Inflammatory macrophage treated with lipopolysaccharide for 1 hour (primary cell): Measurements from ENCODE around the gene DMTF1.
"Not testable (repeated sequence)": the region's sequence is repeated elsewhere in the genome, so short reads cannot be mapped to it uniquely, and the experiment has no call there.

Experiments used
- DNase-seq, 2 donors: peaks; one replicate each; pipeline ENCODE4 v3.0.0-alpha.2; 2020 to 2022

Gene DMTF1

DNA sequence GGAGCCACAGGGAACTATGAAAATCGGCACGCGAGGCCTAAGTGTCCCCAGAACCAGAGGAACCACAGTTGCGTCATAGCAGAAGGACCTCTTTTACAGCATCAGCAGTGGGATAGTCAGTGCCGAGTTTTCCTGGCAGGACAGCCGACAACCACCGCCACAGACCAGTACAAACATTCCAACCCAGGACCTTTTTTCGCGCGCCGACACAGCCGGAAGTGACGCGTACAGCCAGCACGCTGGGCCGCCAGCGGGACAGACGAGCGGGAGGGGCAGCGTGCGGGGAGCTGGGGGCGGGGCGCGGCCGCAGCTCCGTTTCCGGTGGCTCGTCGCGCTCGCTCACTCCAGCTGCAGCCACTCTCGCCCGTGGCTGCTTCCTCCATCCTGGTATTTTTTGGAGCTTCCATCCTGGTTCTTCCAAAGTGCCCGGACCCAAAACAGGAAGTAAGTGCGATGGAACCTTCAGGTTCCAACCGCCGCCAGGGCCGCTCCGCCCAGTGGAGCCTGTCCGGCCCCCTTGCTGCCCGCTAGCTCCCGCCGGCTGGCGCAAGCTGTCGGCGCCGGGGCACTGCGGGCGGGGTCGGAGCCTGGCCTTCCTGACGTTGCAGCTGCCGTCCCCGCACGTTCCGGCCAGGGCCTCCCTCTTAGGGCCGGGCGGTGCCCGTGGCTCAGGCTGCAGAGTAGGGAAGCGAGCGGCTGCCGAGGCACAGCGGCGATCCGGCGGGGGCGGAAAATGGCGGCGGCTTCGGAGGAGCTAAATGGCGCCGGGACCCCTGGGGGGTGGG lies at the start of gene DMTF1:
DMTF1 (plus strand) TSS at position 342 of the 785 bp plus-strand sequence. CDS start 12,489 bp downstream, outside the sequence.
- peak; percentile 88 to 89 for DNase-seq

DNA sequence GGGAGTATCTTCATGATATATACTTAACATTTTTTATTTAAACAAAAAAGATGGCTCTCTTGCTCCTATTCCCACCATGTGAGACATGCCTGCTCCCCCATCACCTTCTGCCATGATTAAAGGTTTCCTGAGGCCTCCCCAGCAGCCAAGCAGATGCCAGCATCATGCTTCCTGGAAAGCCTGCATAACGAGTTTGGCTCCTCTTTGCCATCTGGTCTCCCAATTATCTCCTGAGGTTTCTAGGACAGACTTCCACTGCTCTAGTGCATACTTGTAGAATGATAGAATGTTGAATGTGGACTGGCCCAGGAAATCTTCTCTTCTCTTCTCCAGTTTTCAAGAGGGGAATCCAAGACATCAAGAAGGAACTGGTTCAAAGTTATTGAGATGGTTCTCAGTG lies 46.9 kb upstream of the DMTF1 start:
- DNase-seq = no peak

DNA sequence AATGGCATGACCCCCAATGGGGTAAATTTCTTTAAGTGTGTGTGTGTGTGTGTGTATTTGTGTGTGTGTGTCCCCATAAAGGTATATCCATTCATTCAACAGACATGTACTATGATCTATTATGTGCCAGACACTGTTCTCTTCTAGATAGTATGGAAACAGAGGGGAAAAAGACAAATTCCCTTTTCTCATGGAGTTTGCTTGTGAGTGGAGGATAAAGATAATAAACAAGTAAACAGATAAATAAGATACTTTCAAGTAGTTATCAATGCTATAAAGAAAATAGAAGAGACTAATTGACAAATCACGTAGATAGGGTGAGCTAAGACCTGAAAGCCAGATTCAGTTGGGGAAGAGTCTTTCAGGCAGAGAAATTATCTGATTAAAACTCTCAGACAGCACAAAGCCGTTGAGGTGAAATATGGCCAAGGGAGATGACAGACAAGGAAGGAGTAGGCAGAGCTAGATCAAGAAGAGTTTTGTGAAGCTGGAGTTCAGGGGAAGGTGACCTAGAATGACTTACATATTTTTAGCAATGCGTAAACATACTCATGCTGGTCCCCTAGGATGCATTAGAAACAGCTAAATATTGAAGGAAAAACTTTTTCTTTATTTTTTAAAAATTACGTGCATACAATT lies 45.2 kb upstream of the DMTF1 start:
- no peak for DNase-seq

DNA sequence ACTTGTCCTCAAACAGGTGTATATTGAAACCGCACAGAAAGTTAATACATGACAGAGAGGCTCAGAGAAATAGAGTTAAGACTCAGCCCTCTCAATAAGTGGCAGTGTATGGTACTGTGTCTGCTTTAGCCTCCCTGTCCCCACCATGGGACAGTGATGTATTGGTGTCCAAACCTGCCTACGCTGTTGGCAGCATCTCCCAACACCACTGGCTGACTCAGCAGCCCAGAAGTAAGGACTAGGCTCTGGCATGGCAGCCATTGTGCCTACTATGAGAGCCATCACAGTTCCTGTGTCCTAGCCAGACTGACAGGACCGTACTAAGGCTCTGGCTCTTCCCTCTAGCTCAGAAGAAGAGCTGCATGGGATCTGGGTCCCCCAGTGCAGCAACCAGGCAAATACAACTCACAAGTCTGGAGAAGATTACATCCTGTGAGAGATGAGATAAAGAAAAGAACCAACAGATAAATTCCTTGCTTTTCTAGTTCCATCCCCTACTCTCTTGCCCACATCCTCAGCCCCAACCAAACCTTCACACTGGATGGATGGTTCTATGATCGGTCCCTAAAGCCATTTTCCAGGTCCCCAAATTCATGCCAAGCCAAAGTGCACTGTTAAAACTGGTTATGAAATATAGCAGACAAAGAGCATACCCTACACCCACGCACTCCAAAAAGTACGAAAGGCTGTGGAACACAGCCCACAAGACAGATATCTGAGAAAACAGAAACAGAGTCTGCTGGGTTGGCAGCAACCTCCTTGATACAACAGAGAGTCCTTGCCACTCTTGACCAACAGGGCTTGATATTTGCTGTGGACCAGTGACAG lies 44.1 kb upstream of the DMTF1 start:
- DNase-seq = no peak

- DNase-seq = no peak
Observed at GRCh38 chr7:87110778-87111177, 41.5 kb upstream of the DMTF1 start.

GRCh38 chr7:87111877-87112276 lies 40.4 kb upstream of the DMTF1 start:
- no peak for DNase-seq

GRCh38 chr7:87113077-87113476 lies 39.2 kb upstream of the DMTF1 start:
- no peak for DNase-seq

GRCh38 chr7:87113904-87114303 lies 38.3 kb upstream of the DMTF1 start:
- not testable (repeated sequence) for DNase-seq

DNA sequence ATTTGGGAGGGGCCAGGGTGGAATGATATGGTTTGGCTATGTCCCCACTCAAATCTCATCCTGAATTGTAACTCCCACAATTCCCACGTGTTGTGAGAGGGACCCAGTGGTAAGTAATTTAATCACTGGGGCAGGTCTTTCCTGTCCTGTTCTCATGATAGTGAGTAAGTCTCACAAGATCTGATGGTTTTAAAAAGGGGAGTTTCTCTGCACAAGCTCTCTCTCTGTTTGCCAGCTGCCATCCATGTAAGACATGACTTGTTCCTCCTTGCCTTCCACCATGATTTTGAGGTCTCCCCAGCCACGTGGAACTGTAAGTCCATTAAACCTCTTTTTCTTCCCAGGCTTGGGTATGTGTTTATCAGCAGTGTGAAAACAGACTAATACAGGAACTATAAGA lies 36.5 kb upstream of the DMTF1 start:
- DNase-seq = not testable (repeated sequence)

GRCh38 chr7:87116315-87116714 lies 35.9 kb upstream of the DMTF1 start:
- DNase-seq = no peak

GRCh38 chr7:87119581-87119980 lies 32.7 kb upstream of the DMTF1 start:
- DNase-seq = no peak

- DNase-seq = no peak
Observed at GRCh38 chr7:87123105-87123504, 29.1 kb upstream of the DMTF1 start.

- no peak for DNase-seq
Observed at GRCh38 chr7:87127019-87127418, 25.2 kb upstream of the DMTF1 start.

DNA sequence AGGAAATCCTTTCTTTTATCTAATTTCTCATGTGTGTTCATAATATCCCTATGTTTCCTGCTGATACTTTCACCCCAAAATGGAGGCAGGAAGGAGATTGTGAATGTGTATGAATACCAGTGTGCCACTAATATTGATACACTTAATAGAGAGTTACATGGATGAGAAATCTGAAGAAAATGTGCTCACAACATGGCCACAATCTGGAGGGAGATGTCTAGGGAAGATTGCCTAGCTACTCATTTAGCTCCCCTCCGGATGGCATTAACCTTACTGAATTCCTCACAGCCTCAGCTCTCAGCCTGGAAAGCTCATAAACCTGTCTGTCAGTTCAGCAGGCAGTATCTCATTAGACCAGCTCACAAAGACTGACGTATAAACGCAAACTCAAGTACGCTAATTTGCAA lies 23.4 kb upstream of the DMTF1 start:
- DNase-seq = no peak

GRCh38 chr7:87129332-87129731 lies 22.9 kb upstream of the DMTF1 start:
- no peak for DNase-seq

GRCh38 chr7:87129848-87130247 lies 22.4 kb upstream of the DMTF1 start:
- no peak for DNase-seq

- DNase-seq = no peak
Observed at GRCh38 chr7:87131771-87132170, 20.5 kb upstream of the DMTF1 start.

DNA sequence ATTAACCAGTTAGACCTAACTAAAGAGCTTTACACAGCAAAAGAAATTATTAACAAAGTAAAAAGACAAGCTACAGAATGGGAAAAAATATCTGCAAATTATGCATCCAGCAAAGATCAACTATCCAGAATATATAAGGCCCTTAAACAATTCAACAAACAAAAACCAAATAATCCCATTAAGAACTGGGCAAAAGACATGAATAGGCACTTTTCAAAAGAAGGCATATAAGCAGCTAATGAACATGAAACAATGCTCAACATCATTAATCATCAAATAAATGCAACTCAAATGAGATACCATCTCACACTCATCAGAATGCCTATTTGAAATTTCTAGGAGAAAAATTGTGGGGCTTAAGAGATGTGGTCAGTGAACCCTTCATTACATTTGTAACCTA lies 15.0 kb upstream of the DMTF1 start:
- no peak for DNase-seq

GRCh38 chr7:87139514-87139913 lies 12.7 kb upstream of the DMTF1 start:
- no peak for DNase-seq

DNA sequence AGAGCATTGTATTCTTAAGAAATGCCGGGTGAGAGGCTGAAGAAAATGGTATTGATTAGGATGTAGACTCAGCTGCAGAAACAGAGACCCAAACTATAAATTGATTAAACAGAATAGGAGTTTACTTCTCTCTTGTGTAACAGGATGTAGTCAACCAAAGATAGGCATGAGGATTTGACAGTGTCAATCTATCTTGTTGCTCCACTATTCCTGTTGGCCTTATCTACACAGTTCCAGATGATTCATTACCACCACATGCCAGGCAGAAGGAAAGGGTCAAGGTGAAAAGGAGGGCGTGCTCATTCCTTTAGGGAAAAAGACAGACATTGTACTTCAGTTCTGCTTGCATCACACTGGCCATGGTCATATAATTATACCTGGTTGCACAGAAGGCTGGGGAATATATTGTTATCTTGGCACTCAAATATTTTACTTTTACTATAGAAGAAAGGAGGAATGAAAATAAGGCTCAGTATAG lies 11.9 kb upstream of the DMTF1 start:
- no peak for DNase-seq

DNA sequence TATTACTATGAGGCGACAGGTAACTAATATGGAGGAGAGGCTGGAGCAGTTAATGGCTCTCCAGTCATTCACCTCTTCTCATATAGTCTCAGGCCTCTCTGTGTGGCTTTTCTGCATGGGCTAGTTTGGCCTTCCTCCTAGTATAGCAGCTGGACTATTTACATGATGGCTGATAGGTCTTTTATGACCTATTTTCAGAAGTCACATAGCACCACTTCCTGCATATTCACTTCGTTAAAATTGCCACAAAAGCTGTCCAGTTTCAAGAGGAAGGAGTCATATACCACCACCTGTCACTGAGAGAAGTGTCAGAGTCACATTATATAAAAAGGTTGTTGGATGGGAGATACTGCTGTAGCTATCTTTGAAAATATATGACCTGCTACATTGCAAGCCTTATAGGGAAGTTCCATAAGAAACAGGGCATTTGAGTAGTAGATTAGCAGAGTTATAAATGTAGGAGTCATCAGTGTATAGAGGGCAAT lies 8.0 kb upstream of the DMTF1 start:
- no peak for DNase-seq

GRCh38 chr7:87146740-87147386 lies 5.4 kb upstream of the DMTF1 start:
- no peak for DNase-seq

- DNase-seq = no peak
Observed at GRCh38 chr7:87147500-87147899, 4.8 kb upstream of the DMTF1 start.
